Measurements from ENCODE around the gene IFFO2.

DNA sequence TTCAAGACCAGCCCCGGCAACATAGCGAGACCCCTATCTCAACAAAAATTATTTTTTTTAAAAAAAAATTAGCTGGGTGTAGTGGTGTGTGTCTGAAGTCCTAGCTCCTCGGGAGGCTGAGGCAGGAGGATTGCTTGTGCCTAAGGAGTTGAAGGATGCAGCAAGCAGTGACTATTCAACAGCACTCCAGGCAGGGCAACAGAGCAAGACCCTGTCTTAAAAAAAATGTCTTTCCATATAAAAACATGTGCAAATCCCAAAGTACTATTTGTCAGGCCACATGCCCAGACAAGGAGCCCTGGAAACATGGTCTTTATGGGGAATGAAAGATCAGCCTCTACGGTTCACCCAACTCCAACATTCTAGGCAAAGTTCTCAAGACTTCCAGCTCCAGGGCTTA is 13.3 kb downstream of the IFFO2 start:
- TF ChIP-seq JUN (IDR thresholded peaks at IDR 0.05; ENCODE audit: borderline replicate concordance, insufficient read depth, insufficient read length, low read depth) (no peak), POLR2AphosphoS5 (IDR thresholded peaks at IDR 0.05; ENCODE audit: insufficient read depth, low read depth, low read length) (no peak), POLR2A (IDR thresholded peaks at IDR 0.05; ENCODE audit: low read depth, low read length) (no peak), EZH2 (IDR thresholded peaks at IDR 0.05; ENCODE audit: borderline replicate concordance, low read depth, low read length, severe bottlenecking) (no peak), MYC (IDR thresholded peaks at IDR 0.05; ENCODE audit: low read depth, low read length) (no peak), FOS (IDR thresholded peaks at IDR 0.05; ENCODE audit: borderline replicate concordance, insufficient read depth, low read length) (no peak)
- TF ChIP-seq, protein P1, sequence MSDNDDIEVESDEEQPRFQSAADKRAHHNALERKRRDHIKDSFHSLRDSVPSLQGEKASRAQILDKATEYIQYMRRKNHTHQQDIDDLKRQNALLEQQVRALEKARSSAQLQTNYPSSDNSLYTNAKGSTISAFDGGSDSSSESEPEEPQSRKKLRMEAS (IDR thresholded peaks at IDR 0.05; ENCODE audit: insufficient read depth, insufficient read length): no peak
- TF ChIP-seq, protein P2, sequence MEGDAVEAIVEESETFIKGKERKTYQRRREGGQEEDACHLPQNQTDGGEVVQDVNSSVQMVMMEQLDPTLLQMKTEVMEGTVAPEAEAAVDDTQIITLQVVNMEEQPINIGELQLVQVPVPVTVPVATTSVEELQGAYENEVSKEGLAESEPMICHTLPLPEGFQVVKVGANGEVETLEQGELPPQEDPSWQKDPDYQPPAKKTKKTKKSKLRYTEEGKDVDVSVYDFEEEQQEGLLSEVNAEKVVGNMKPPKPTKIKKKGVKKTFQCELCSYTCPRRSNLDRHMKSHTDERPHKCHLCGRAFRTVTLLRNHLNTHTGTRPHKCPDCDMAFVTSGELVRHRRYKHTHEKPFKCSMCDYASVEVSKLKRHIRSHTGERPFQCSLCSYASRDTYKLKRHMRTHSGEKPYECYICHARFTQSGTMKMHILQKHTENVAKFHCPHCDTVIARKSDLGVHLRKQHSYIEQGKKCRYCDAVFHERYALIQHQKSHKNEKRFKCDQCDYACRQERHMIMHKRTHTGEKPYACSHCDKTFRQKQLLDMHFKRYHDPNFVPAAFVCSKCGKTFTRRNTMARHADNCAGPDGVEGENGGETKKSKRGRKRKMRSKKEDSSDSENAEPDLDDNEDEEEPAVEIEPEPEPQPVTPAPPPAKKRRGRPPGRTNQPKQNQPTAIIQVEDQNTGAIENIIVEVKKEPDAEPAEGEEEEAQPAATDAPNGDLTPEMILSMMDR (IDR thresholded peaks at IDR 0.05; ENCODE audit: extremely low read depth in 1 of 2, insufficient read depth in 1 of 2, low read depth in 1 of 2, low read length in 2 of 2): no peak
